Muscle of arm (tissue), 12 donors: ENCODE measurements around the gene DLST. TPM values are rescaled to one million over a fixed set of nuclear protein-coding genes. Genes with fewer than 3 reads are reported as not detected.
A peak's percentile ranks its signal among the peaks of the same experiment; 100 is the strongest.
"Not testable (repeated sequence)": the region's sequence is repeated elsewhere in the genome, so short reads cannot be mapped to it uniquely, and the experiment has no call there.

Experiments used
- DNase-seq: peaks from one replicate; pipeline ENCODE4 v3.0.0-alpha.2; 2013
- polyA plus RNA-seq, 12 donors: library from polyadenylated mRNA; unstranded; fragments of 120-200 nt; gene quantifications; one replicate each; pipeline ENCODE4 v1.2.1, GENCODE V29; 2013; ENCODE audit not compliant: insufficient read length in 12 of 12

DLST gene
- polyA plus RNA-seq, 12 donors = 64.6 to 83.3 (median 71.6) TPM; not detected in 1

- DNase-seq = no peak
Measured at GRCh38 chr14:74915426-74915825, 33.7 kb downstream of the DLST start.

GRCh38 chr14:74915826-74916225, 34.1 kb downstream of the DLST start:
- no peak for DNase-seq

- DNase-seq = no peak
Measured at GRCh38 chr14:74917178-74917543, 35.4 kb downstream of the DLST start.

GRCh38 chr14:74917646-74918081, 35.9 kb downstream of the DLST start:
- peak; percentile 65 for DNase-seq

- DNase-seq = no peak
Measured at GRCh38 chr14:74918380-74918779, 36.7 kb downstream of the DLST start.

- no peak for DNase-seq
Measured at GRCh38 chr14:74919421-74920165, 37.9 kb downstream of the DLST start.

- no peak for DNase-seq
Measured at GRCh38 chr14:74920281-74920680, 38.6 kb downstream of the DLST start.

- DNase-seq = no peak
Measured at GRCh38 chr14:74921053-74921620, 39.4 kb downstream of the DLST start.

GRCh38 chr14:74921987-74922751, 40.5 kb downstream of the DLST start:
- DNase-seq = no peak

- DNase-seq = peak; percentile 71
Measured at GRCh38 chr14:74922752-74923401, 41.2 kb downstream of the DLST start, which contains the start of gene RPS6KL1. Gene RPS6KL1 (minus strand): TSS chr14:74923260. CDS start chr14:74921541, 1,719 bp downstream.

- DNase-seq = no peak
Measured at GRCh38 chr14:74924061-74924460, 42.3 kb downstream of the DLST start.

- no peak for DNase-seq
Measured at GRCh38 chr14:74927225-74927624, 45.5 kb downstream of the DLST start.

- DNase-seq = no peak
Measured at GRCh38 chr14:74929242-74929641, 47.5 kb downstream of the DLST start.

GRCh38 chr14:74931744-74932143, 50.0 kb downstream of the DLST start:
- DNase-seq = not testable (repeated sequence)

GRCh38 chr14:74932401-74932901, 50.7 kb downstream of the DLST start:
- peak; percentile 90 for DNase-seq

- not testable (repeated sequence) for DNase-seq
Measured at GRCh38 chr14:74932936-74933335, 51.2 kb downstream of the DLST start.

- DNase-seq = no peak
Measured at GRCh38 chr14:74934041-74934440, 52.3 kb downstream of the DLST start.

- DNase-seq = peak; percentile 35
Measured at GRCh38 chr14:74934476-74935359, 53.0 kb downstream of the DLST start.

- no peak for DNase-seq
Measured at GRCh38 chr14:74935360-74935680, 53.6 kb downstream of the DLST start.

- DNase-seq = no peak
Measured at GRCh38 chr14:74936151-74936550, 54.4 kb downstream of the DLST start.

GRCh38 chr14:74936731-74937130, 55.0 kb downstream of the DLST start:
- no peak for DNase-seq
